ENCODE measurements around the gene GABRA1.
A peak's percentile ranks its signal among the peaks of the same experiment; 100 is the strongest.

The GABRA1 gene

GRCh38 chr5:161847941-161848391 is at the start of gene GABRA1:
Gene GABRA1 (plus strand): TSS chr5:161848120. CDS start chr5:161850811, 2,691 bp downstream.
- DNase-seq (ENCODE audit: low read depth, low spot score): no peak

GRCh38 chr5:161799316-161799715 is 48.6 kb upstream of the GABRA1 start:
- no peak for DNase-seq (ENCODE audit: low read depth, low spot score)

GRCh38 chr5:161804263-161804662 is 43.7 kb upstream of the GABRA1 start:
- no peak for DNase-seq (ENCODE audit: low read depth, low spot score)

- DNase-seq (ENCODE audit: low read depth, low spot score): peak; percentile 63
Measured at GRCh38 chr5:161846746-161847145, 1.2 kb upstream of the GABRA1 start.

- no peak for DNase-seq (ENCODE audit: low read depth, low spot score)
Measured at GRCh38 chr5:161847447-161847846, 473 bp upstream of the GABRA1 start.

- no peak for DNase-seq (ENCODE audit: low read depth, low spot score)
Measured at GRCh38 chr5:161850491-161850890, 2.6 kb downstream of the GABRA1 start.

- no peak for DNase-seq (ENCODE audit: low read depth, low spot score)
Measured at GRCh38 chr5:161851691-161852299, 3.9 kb downstream of the GABRA1 start.

- no peak for DNase-seq (ENCODE audit: low read depth, low spot score)
Measured at GRCh38 chr5:161857358-161857757, 9.4 kb downstream of the GABRA1 start.

- no peak for DNase-seq (ENCODE audit: low read depth, low spot score)
Measured at GRCh38 chr5:161863259-161863658, 15.3 kb downstream of the GABRA1 start.

- DNase-seq (ENCODE audit: low read depth, low spot score): no peak
Measured at GRCh38 chr5:161863811-161864210, 15.9 kb downstream of the GABRA1 start.

- DNase-seq (ENCODE audit: low read depth, low spot score): no peak
Measured at GRCh38 chr5:161865510-161865909, 17.6 kb downstream of the GABRA1 start.

- no peak for DNase-seq (ENCODE audit: low read depth, low spot score)
Measured at GRCh38 chr5:161889971-161890370, 42.1 kb downstream of the GABRA1 start.

GRCh38 chr5:161895514-161895913 is 47.6 kb downstream of the GABRA1 start:
- no peak for DNase-seq (ENCODE audit: low read depth, low spot score)

GRCh38 chr5:161897033-161897432 is 49.1 kb downstream of the GABRA1 start:
- DNase-seq (ENCODE audit: low read depth, low spot score): no peak

- DNase-seq (ENCODE audit: low read depth, low spot score): no peak
Measured at GRCh38 chr5:161899590-161899989, 51.7 kb downstream of the GABRA1 start.

- DNase-seq (ENCODE audit: low read depth, low spot score): no peak
Measured at GRCh38 chr5:161900981-161901380, 53.1 kb downstream of the GABRA1 start.

- DNase-seq (ENCODE audit: low read depth, low spot score): no peak
Measured at GRCh38 chr5:161921781-161922180, 73.9 kb downstream of the GABRA1 start.

- DNase-seq (ENCODE audit: low read depth, low spot score): no peak
Measured at GRCh38 chr5:161924270-161924669, 76.3 kb downstream of the GABRA1 start.

- DNase-seq (ENCODE audit: low read depth, low spot score): no peak
Measured at GRCh38 chr5:161925960-161926359, 78.0 kb downstream of the GABRA1 start.

GRCh38 chr5:161934486-161934885 is 86.6 kb downstream of the GABRA1 start:
- no peak for DNase-seq (ENCODE audit: low read depth, low spot score)

- no peak for DNase-seq (ENCODE audit: low read depth, low spot score)
Measured at GRCh38 chr5:161944974-161945373, 97.1 kb downstream of the GABRA1 start.

GRCh38 chr5:161946911-161947310 is 99.0 kb downstream of the GABRA1 start:
- no peak for DNase-seq (ENCODE audit: low read depth, low spot score)

All from iPS DF 19.7 (cell line).